Natural killer cell (primary cell): Measurements from ENCODE around the gene VIPAS39. TPM values are rescaled to one million over a fixed set of nuclear protein-coding genes. Genes with fewer than 3 reads are reported as not detected.

ENCODE experiments used
- ATAC-seq, 3 donors: fragments of 150-1000 bp in 2 of 3; fragments of 200-7000 bp in 1 of 3; cut with Tn5 transposase; 1 replicate in 1 of 3; 2 replicates in 2 of 3; pipeline ENCODE4 v1.10.0; 2021; ENCODE audit warnings: mild to moderate bottlenecking in 2 of 3, moderate library complexity in 2 of 3
- DNase-seq, 2 donors: peaks; one replicate each; pipeline versions ENCODE4 v3.0.0 to v3.0.0-alpha.2; 2013 to 2021; ENCODE audit warnings: mixed read lengths in 1 of 2
- H3K27ac ChIP-seq: one replicate; pipeline ENCODE4 v1.5.1; 2013; ENCODE audit warnings: mild to moderate bottlenecking, low read length
- H3K27me3 ChIP-seq: one replicate; pipeline ENCODE4 v1.6.1; 2013; ENCODE audit warnings: low read length; ENCODE audit not compliant: control insufficient read depth, insufficient read depth
- H3K36me3 ChIP-seq: one replicate; pipeline ENCODE4 v1.6.1; 2013; ENCODE audit warnings: low read length; ENCODE audit not compliant: control insufficient read depth, insufficient read depth
- H3K4me1 ChIP-seq: one replicate; pipeline ENCODE4 v1.6.1; 2013; ENCODE audit warnings: low read length; ENCODE audit not compliant: control insufficient read depth, insufficient read depth
- H3K4me3 ChIP-seq: one replicate; pipeline ENCODE4 v1.5.1; 2013; ENCODE audit warnings: low read length
- H3K9me3 ChIP-seq: one replicate; pipeline ENCODE4 v1.6.1; 2013; ENCODE audit warnings: low read length; ENCODE audit not compliant: control insufficient read depth, insufficient read depth
- H3K27ac Mint-ChIP-seq, 2 donors: one replicate each; pipeline ENCODE4 v1.8.0; 2022; ENCODE audit warnings: mild to moderate bottlenecking in 2 of 2, mixed read lengths in 2 of 2, moderate library complexity in 1 of 2
- H3K27me3 Mint-ChIP-seq, 2 donors: one replicate each; pipeline ENCODE4 v1.8.0; 2022; ENCODE audit warnings: low read depth in 2 of 2, mixed read lengths in 2 of 2
- H3K36me3 Mint-ChIP-seq: one replicate; pipeline ENCODE4 v1.8.0; 2022; ENCODE audit warnings: mixed read lengths
- H3K4me1 Mint-ChIP-seq, 2 donors: one replicate each; pipeline ENCODE4 v1.8.0; 2022; ENCODE audit warnings: mixed read lengths in 2 of 2
- H3K4me3 Mint-ChIP-seq: one replicate; pipeline ENCODE4 v1.8.0; 2022; ENCODE audit warnings: mild to moderate bottlenecking, moderate library complexity, mixed read lengths
- H3K9me3 Mint-ChIP-seq, 2 donors: one replicate each; pipeline ENCODE4 v1.8.0; 2022; ENCODE audit warnings: mixed read lengths in 2 of 2
- WGBS: methylation state at CpG from one replicate; pipeline ENCODE4 v1.1.7; 2013; ENCODE audit warnings: missing lambda C conversion rate; ENCODE audit not compliant: insufficient coverage; 5-methylcytosine and 5-hydroxymethylcytosine counted together
- intact Hi-C: fragments of 100-400 bp; cut with micrococcal nuclease; formaldehyde crosslinking; loops from one replicate; pipeline ENCODE4 v1.14.2; 2022
- total RNA-seq, 4 donors: library from RNA; stranded (reverse); fragments of 120-200 nt in 1 of 4; gene quantifications; one replicate each; pipeline versions ENCODE4 v1.2.3 to v1.2.4, GENCODE V29; 2013 to 2022
- TF ChIP-seq, protein P1 (sequence below): fragments of 200-600 bp; IDR thresholded peaks from one replicate; pipeline ENCODE4 v1.8.0; 2022; ENCODE audit warnings: antibody characterized with exemption

VIPAS39 gene
- total RNA-seq, 3 donors from 2014 or later (not counting 1 experiment from before 2014, with no cell fraction given): 11.2 to 14.4 (median 13.0) TPM

GRCh38 chr14:77474479-77475177 is 17.2 kb upstream of the VIPAS39 start:
- H3K27ac Mint-ChIP-seq: no peak overlapping the region
- no peak overlapping the region for H3K4me3 ChIP-seq
- TF ChIP-seq, protein P1, sequence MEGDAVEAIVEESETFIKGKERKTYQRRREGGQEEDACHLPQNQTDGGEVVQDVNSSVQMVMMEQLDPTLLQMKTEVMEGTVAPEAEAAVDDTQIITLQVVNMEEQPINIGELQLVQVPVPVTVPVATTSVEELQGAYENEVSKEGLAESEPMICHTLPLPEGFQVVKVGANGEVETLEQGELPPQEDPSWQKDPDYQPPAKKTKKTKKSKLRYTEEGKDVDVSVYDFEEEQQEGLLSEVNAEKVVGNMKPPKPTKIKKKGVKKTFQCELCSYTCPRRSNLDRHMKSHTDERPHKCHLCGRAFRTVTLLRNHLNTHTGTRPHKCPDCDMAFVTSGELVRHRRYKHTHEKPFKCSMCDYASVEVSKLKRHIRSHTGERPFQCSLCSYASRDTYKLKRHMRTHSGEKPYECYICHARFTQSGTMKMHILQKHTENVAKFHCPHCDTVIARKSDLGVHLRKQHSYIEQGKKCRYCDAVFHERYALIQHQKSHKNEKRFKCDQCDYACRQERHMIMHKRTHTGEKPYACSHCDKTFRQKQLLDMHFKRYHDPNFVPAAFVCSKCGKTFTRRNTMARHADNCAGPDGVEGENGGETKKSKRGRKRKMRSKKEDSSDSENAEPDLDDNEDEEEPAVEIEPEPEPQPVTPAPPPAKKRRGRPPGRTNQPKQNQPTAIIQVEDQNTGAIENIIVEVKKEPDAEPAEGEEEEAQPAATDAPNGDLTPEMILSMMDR: no peak

GRCh38 chr14:77473921-77474320 is 16.5 kb upstream of the VIPAS39 start:
- Mint-ChIP-seq H3K4me1 (no peaks in the 10 kb centered on the region), H3K9me3 (no peaks in the 10 kb centered on the region), H3K36me3 (no peaks in the 10 kb centered on the region), H3K4me3 (no peak overlapping the region), H3K27ac (no peak overlapping the region), H3K27me3 (no peaks in the 10 kb centered on the region)
- Histone ChIP-seq H3K4me3 (no peak overlapping the region), H3K36me3 (peaks cover 11% of the 10 kb centered on the region), H3K4me1 (no peaks in the 10 kb centered on the region), H3K27ac (no peak overlapping the region), H3K9me3 (no peaks in the 10 kb centered on the region), H3K27me3 (no peaks in the 10 kb centered on the region)
- WGBS: 88% methylated on average over 5 of the region's 5 CpGs
- DNase-seq: no peak
- TF ChIP-seq, protein P1: no peak
- ATAC-seq: no peak
- intact Hi-C loops: no loop called here

More at GRCh38 chr14:77474479-77475177, 17.2 kb upstream of the VIPAS39 start:
- H3K9me3 ChIP-seq: no peaks in the 10 kb centered on the region
- H3K36me3 ChIP-seq: peaks cover 4% of the 10 kb centered on the region
- Mint-ChIP-seq H3K36me3 (no peaks in the 10 kb centered on the region), H3K27me3 (no peaks in the 10 kb centered on the region), H3K4me1 (no peaks in the 10 kb centered on the region), H3K4me3 (no peak overlapping the region), H3K9me3 (no peaks in the 10 kb centered on the region)
- DNase-seq: no peak
- no peak for ATAC-seq
- no peaks in the 10 kb centered on the region for H3K27me3 ChIP-seq
- WGBS: 82% methylated on average over 9 of the region's 9 CpGs
- H3K27ac ChIP-seq: no peak overlapping the region
- intact Hi-C loops: no loop called here
- no peaks in the 10 kb centered on the region for H3K4me1 ChIP-seq

DNA sequence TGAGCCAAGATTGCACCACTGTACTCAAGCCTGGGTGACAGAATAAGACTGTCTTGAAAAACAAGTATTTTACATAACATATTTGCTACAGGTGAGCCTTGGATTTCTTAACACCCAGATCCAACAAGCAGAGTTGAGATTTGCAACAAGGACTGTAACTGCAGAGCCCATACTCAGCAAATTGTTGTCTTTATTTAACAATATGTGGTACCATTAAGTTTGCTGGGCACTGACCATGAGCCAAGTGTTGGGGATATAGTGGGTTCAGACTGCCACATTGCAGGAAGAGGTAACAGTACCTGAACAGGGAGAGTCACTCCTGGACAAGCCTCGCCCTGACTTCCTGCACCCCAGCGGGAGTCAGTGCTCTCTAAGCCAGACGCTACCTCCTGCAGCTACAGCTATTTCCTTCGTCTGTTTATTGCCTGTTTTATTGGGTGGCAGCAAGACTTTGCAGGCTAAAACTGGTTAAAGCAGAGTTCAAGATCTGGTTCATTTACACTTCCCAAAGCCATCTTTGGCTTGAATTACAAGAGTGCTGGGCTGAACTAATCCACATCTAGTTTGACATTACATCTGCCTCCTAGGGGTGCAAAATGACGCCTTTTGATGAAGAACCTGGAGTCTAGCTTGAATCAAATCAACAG is 12.9 kb upstream of the VIPAS39 start:
- Mint-ChIP-seq H3K27me3 (no peaks in the 10 kb centered on the region), H3K4me1 (no peaks in the 10 kb centered on the region), H3K9me3 (no peaks in the 10 kb centered on the region), H3K4me3 (no peak overlapping the region), H3K27ac (no peak overlapping the region), H3K36me3 (peaks cover 4% of the 10 kb centered on the region)
- H3K4me1 ChIP-seq: no peaks in the 10 kb centered on the region
- DNase-seq (no peak), ATAC-seq (no peak)
- no peak overlapping the region for H3K4me3 ChIP-seq
- 92% methylated on average over 5 of the region's 5 CpGs for WGBS
- TF ChIP-seq, protein P1: no peak
- no peaks in the 10 kb centered on the region for H3K9me3 ChIP-seq
- no peaks in the 10 kb centered on the region for H3K27me3 ChIP-seq
- no peak overlapping the region for H3K27ac ChIP-seq
- intact Hi-C loops: no loop called here
- peaks cover 38% of the 10 kb centered on the region for H3K36me3 ChIP-seq
